Measurements from ENCODE around the gene FLOT2.

- TF ChIP-seq CTCF (IDR thresholded peaks at IDR 0.05) (no peak), POLR2A (IDR thresholded peaks at IDR 0.05) (no peak), POLR2AphosphoS5 (IDR thresholded peaks at IDR 0.05; ENCODE audit: insufficient read depth in 1 of 2, low read depth in 1 of 2) (no peak)
Measured at GRCh38 chr17:28892024-28892423, 5.5 kb downstream of the FLOT2 start.
